Germinal center (tissue), 1 donor: ENCODE measurements around the gene ACTN1.

Source experiments
- DNase-seq: peaks from one replicate; pipeline ENCODE4 v3.0.0; 2012; ENCODE audit warnings: mixed read lengths, low spot score

Gene ACTN1

DNA sequence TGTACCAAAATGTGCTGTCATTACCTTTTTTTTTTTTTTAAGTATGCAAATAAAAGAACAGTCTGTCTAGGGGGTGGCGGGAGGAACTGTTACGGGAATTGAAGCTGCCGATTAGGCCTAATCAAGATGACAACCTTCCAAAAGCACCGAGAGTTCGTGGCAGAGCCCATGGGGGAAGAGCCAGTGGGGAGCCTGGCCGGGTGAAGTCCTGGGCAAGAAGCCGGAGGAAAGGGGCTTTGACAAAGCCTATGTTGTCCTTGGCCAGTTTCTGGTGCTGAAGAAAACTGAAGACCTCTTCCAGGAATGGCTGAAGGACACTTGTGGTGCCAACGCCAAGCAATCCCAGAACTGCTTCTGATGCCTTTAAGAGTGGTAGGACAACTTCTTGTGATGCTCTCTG is 42.6 kb downstream of the ACTN1 start:
- DNase-seq = no peak

GRCh38 chr14:68935761-68936214 is 43.3 kb downstream of the ACTN1 start:
- DNase-seq = no peak

DNA sequence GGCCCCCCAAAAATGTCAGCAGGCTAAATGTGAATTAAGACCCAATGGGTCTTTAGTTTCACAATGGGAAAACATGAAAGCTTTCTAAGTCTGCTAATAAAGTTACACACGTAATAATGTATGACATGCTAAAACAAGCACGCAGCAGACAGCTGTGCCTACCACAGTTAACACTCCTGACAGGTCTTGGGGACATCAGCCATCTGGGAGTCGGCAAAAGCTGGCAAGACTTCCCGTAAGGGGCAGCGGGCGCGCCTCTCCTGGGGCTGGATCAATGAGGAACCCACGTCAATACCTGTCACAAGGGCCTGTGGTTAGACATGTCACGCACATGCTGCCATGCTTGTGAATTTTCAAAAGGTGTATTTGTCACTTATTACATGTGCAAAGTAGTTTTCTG is 45.0 kb downstream of the ACTN1 start:
- no peak for DNase-seq

DNA sequence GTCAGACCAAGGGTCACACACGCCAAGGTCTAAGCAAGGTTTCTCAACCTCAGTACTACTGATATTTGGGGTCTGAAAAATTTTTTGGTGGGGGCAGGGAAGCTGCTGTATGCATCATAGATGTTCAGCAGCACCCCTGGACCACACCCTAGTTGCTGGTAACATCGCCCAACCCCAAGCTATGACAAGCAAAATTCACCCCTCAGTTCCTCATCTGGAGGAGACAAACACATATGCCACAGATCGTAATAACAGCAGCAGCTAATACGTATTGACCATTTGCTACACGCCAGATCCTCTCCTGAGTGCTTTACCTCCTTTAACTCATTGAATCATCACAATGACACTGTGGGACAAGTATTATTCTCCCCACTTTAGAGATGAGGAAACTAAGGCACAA is 46.4 kb downstream of the ACTN1 start:
- no peak for DNase-seq

DNA sequence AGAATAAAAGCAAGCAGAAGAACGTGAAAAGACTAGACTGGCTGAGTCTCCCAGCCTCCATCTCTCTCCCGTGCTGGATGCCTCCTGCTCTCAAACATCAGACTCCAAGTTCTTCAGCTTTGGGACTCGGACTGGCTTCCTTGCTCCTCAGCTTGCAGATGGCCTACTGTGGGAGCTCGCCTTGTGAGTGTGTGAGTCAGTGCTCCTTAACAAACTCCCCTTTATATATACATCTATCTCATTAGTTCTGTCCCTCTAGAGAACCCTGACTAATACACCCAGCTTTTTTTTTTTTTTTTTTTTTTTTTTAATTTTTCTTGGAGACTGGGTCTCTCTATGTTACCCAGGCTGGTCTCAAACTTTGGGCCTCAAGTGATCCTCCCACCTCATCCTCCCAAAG is 46.9 kb downstream of the ACTN1 start:
- no peak for DNase-seq

GRCh38 chr14:68931474-68932051 is 47.5 kb downstream of the ACTN1 start:
- no peak for DNase-seq

- no peak for DNase-seq
Observed at GRCh38 chr14:68931063-68931462, 48.0 kb downstream of the ACTN1 start.

DNA sequence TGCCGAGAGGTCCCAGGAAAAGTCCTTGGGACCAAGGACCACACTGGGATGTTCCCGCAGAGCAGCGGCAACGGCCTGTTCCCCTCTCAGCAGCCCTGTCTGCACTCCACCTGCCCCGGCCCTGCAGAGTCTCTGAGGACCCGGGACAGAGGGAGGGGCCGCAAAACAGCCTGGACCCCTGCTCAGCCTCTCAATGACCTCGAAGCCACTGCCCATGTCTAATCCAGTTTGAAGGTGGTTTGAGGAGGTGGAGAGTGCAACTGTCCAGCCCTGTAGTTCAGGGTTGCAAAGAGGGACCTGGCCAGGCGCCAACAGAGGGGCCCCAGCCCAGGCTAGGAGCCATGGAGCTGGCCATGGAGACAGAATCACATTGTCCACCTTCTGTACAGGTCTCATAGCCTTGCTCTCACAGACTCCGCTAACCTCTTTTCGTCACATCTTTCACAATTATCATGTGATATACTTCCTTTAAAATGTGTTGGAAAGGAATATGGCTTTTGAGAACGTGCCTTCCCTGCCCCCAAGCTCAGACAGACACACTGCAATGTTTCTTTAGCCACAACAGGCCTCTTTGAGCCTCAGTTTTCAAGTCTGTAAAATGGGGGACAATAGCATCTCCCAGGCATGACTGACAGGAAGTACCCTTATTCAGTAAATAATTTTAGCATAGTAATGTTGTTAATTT is 49.3 kb downstream of the ACTN1 start:
- DNase-seq = no peak

DNA sequence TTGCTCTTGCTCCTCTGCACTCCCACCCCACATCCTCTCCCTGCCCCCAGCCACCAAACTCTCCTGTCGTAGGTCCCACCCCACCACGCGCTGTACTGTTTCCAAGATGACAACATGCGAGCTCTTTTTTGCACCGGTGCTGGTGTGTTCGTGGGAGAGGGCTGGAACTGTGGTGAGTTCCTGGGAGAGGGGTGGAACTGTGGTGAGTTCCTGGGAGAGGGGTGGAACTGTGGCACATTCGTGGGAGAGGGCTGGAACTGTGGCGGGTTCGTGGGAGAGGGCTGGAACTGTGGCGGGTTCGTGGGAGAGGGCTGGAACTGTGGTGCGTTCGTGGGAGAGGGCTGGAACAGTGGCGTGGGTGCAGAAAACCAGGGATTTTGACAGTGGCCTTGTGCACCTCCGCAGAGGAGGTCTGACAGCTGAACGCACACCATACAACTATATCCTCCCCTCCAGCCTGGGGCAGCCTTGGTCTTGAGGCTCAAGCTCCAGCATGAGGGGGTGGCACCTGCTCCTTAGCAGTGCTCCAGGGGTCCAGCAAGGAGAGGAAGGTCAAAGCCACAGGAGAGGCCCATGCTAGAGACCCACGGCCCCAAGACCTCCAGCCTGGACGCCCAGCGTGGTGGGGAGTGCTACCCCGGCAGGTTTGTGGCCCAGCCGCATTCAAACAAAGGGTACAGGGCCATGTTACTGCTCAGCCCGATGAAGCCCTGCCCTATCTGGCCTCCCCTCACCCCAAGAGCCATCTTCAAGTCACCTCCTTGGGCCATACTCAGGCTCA is 50.1 kb downstream of the ACTN1 start:
- no peak for DNase-seq

DNA sequence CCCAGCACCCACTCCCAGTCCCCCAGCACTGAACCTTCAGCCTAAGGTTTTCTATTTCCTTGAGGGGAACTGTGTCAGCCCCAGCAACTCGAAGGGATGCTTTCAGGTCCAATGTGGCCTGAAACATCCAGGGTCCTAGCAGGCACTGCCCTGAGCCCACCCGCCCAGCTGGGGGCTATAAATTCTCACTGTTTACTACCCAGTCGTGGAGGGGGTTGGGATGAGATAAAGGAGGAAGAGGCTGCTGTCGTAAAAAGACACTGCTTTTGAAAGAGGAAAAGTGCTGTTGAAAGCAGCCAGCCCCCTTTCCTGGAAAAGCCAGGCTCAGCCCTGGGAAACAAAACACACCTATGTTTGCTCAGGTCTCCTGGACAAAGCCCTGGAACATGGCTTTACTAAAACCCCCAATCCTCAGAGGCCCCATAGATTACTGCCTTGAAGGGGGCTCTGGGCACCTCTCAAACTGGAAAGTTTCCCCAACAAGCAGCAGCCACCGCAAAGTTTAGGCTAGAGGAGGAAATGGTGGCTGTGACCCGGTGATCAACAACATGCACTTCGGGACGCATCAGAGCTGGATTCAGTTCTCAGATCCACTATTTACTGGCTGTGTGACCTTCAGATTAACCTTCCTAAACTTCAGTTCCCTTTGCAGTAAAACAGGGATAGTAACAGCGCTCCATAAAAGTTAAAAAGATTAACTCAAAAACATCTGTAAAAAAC is 51.0 kb downstream of the ACTN1 start:
- DNase-seq = no peak

- no peak for DNase-seq
Observed at GRCh38 chr14:68927089-68927488, 52.0 kb downstream of the ACTN1 start.

- DNase-seq = no peak
Observed at GRCh38 chr14:68926236-68926635, 52.9 kb downstream of the ACTN1 start.

DNA sequence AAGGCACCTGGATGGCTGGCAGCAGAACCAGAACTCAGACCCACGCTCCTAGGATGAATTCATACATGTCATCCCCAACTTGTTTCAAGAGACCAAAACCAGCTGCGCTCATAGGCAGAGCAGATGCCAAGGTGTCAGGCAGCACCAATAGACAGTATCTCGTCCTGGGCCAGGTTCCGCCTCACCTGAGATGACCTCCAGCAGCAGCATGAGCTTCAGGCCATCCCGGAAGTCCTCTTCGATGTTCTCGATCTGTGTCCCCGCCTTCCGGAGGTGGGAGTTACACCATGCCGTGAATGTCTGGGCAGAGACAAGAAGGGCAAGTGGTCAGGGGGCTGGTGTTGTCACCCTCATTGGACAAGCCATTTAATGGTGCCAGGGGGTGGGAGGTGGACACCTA is 53.7 kb downstream of the ACTN1 start:
- DNase-seq = no peak

GRCh38 chr14:68924186-68925158 is 54.6 kb downstream of the ACTN1 start:
- no peak for DNase-seq

DNA sequence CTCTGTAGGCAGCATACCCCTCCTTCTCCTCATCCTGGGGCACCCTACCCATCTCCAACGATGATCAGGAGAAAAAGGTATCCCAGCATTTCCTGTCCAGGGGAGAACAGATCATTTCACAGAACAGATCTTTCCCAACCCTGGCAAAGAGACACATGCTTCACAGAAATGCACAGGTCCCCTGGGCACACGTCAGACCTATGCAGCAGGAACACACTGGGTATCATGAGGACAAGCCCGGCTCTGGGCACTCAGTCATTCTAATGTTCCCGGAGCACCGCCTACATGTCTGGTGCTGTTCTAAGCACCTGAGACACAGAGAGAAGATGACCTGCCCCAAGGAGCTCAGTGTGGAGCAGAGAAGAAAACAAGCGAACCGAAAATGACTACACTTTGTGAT is 56.2 kb downstream of the ACTN1 start:
- DNase-seq = no peak

- DNase-seq = no peak
Observed at GRCh38 chr14:68922201-68922621, 56.9 kb downstream of the ACTN1 start.

- DNase-seq = no peak
Observed at GRCh38 chr14:68921666-68922065, 57.4 kb downstream of the ACTN1 start.

DNA sequence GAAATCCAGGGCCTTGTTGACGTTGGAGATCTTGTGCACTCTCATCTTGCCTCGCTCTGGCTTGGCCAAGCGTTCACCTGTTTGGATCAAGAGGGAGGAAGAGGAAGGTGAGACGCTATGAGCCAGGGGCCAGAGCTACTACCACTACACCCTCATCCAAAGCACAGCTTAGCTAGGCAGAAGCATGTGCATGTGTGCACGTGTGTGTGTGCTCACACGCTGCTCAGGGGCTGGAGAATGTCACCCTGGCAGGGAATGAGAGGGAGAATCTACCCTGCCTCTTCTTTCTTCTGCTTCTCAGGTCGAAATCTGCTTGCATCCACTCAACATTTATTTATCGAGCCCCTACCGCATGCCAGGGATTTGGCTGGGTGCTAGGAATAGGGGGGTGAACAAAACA is 58.1 kb downstream of the ACTN1 start:
- no peak for DNase-seq

GRCh38 chr14:68919129-68919927 is 59.8 kb downstream of the ACTN1 start:
- no peak for DNase-seq

DNA sequence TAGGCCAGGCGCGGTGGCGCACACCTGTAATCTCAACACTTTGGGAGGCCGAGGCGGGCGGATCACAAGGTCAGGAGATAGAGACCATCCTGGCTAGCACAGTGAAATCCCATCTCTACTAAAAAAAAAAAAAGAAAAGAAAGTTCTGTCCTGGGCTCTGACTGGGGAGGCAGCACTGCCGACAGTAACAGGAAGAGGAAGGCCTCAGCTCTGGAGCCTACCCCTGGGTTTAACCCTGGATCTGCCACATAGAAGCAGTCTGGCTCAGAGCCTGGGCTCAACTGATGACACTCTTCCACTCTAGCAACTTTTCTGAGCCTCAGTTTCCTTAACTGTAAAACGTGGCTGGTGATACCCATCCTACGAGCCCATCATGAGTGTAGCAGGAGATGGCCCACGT is 60.5 kb downstream of the ACTN1 start:
- no peak for DNase-seq
